Small intestine (tissue), 4 donors: ENCODE results near the gene LILRB3. TPM values are rescaled to one million over a fixed set of nuclear protein-coding genes. Genes with fewer than 3 reads are reported as not detected.

Experiments
- polyA plus RNA-seq, 4 donors: library from polyadenylated mRNA; stranded (reverse) in 3 of 4; unstranded in 1 of 4; fragments of 200-250 nt in 3 of 4; fragments of 120-200 nt in 1 of 4; gene quantifications; one replicate each; pipeline versions ENCODE4 v1.2.1 to v1.2.3, GENCODE V29; 2013
- donor health status: healthy with polysubstance abuse.
- donor health status: Bipolar disorder and iron deficiency.
- donor health status: healthy.

The LILRB3 gene
- polyA plus RNA-seq, 4 donors: 0.45 to 3.6 (median 1.4) TPM

Other genes starting within 250 kb of the LILRB3 start
- gene CACNG6, start 231.4 kb downstream of the LILRB3 start, polyA plus RNA-seq: under 1 TPM in 2 of 4 donors, not detected in 2; 0.03 to 0.06 TPM
- gene VSTM1, start 159.1 kb downstream of the LILRB3 start, polyA plus RNA-seq: under 1 TPM in 1 of 4 donors, not detected in 3; 0.09 TPM
- gene TARM1, start 141.6 kb downstream of the LILRB3 start, polyA plus RNA-seq: not detected
- gene OSCAR, start 122.2 kb downstream of the LILRB3 start, polyA plus RNA-seq: under 1 TPM; 0.27 to 0.89 (median 0.67) TPM
- gene NDUFA3, start 120.2 kb downstream of the LILRB3 start, polyA plus RNA-seq: 100 to 1,000 TPM; 130 to 409 (median 211) TPM
- 10 to 100 TPM; 16.4 to 26.5 (median 23.1) TPM for gene TFPT, start 107.3 kb downstream of the LILRB3 start, polyA plus RNA-seq
- gene PRPF31, start 107.3 kb downstream of the LILRB3 start, polyA plus RNA-seq: 10 to 100 TPM; 44.3 to 57.0 (median 47.4) TPM
- gene CNOT3, start 85.2 kb downstream of the LILRB3 start, polyA plus RNA-seq: 10 to 100 TPM; 24.4 to 37.4 (median 28.5) TPM
- gene LENG1, start 63.3 kb downstream of the LILRB3 start, polyA plus RNA-seq: 10 to 100 TPM in 1 of 4 donors, 1 to 10 TPM in 3; 6.7 to 11.1 (median 9.6) TPM
- 100 to 1,000 TPM in 3 of 4 donors, 10 to 100 TPM in 1; 40.6 to 174 (median 129) TPM for gene TMC4, start 49.8 kb downstream of the LILRB3 start, polyA plus RNA-seq
- gene MBOAT7, start 33.4 kb downstream of the LILRB3 start, polyA plus RNA-seq: 100 to 1,000 TPM in 1 of 4 donors, 10 to 100 TPM in 3; 47.8 to 118 (median 54.7) TPM
- gene TSEN34, start 31.7 kb downstream of the LILRB3 start, polyA plus RNA-seq: 10 to 100 TPM; 32.7 to 57.8 (median 44.8) TPM
- 1,000 to 10,000 TPM; 2,119 to 4,773 (median 3,564) TPM for gene RPS9, start 22.1 kb downstream of the LILRB3 start, polyA plus RNA-seq
- 1 to 10 TPM in 1 of 4 donors, under 1 TPM in 2, not detected in 1; 0.27 to 1.6 (median 0.53) TPM for gene LILRA6, start 19.8 kb upstream of the LILRB3 start, polyA plus RNA-seq
- gene LILRB5, start 34.3 kb upstream of the LILRB3 start, polyA plus RNA-seq: 1 to 10 TPM; 1.1 to 6.9 (median 4.4) TPM
- 1 to 10 TPM in 2 of 4 donors, under 1 TPM in 2; 0.22 to 4.7 (median 1.7) TPM for gene LILRB2, start 58.1 kb upstream of the LILRB3 start, polyA plus RNA-seq
- 1 to 10 TPM; 1.6 to 8.2 (median 2.2) TPM for gene LILRA5, start 90.2 kb upstream of the LILRB3 start, polyA plus RNA-seq
- gene LILRA4, start 116.2 kb upstream of the LILRB3 start, polyA plus RNA-seq: under 1 TPM in 2 of 4 donors, not detected in 2; 0.19 to 0.22 TPM
- 10 to 100 TPM in 1 of 4 donors, 1 to 10 TPM in 3; 2.2 to 10.9 (median 8.9) TPM for gene LAIR1, start 141.9 kb upstream of the LILRB3 start, polyA plus RNA-seq
- 10 to 100 TPM in 1 of 4 donors, 1 to 10 TPM in 1, not detected in 2; 1.5 to 10.1 TPM for gene TTYH1, start 192.5 kb upstream of the LILRB3 start, polyA plus RNA-seq
- gene LENG8, start 226.2 kb upstream of the LILRB3 start, polyA plus RNA-seq: 100 to 1,000 TPM in 1 of 4 donors, 10 to 100 TPM in 3; 51.6 to 214 (median 87.2) TPM
- gene LENG9, start 240.8 kb upstream of the LILRB3 start, polyA plus RNA-seq: 10 to 100 TPM in 2 of 4 donors, 1 to 10 TPM in 2; 8.7 to 14.1 (median 10.5) TPM